Measurements from ENCODE around the gene CAMSAP3.
A peak's percentile ranks its signal among the peaks of the same experiment; 100 is the strongest.

Gene CAMSAP3

DNA sequence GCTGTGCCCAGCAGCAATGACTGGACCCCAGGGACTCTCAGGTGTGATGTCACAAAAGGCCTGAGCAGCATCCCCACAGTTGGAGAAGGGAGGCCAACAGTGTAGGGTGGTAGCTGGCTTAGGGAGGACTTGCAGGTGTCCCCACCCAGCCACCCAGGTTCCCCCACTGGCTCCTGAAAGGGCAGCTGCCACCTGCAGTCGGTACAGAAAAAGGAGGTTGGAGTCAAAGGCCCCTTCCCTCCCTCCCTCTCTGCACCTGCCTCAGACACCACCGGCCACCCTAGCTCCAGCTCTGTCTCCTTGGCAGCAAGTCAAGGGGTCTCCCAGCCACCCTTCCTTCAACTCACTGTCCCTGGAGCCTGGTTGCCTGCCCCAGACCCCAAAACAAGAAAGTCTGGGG is 38.0 kb downstream of the CAMSAP3 start, which contains the start of gene PCP2:
TSS of gene PCP2 (minus strand) at position 22 of the 400 bp plus-strand sequence. CDS start 262 bp downstream, outside the sequence.
- ATAC-seq (replicated peaks; ENCODE audit: extremely low read depth, poor library complexity, severe bottlenecking) (no peak), DNase-seq (ENCODE audit: low spot score in 2 of 2) (no peak)
- H3K4me3 Mint-ChIP-seq = no peak within 1 kb of the TSS
- no peaks in the 10 kb centered on the region for H3K27me3 Mint-ChIP-seq
- peaks cover 28% of the 10 kb centered on the region for H3K36me3 Mint-ChIP-seq (ENCODE audit: insufficient read depth)
- no peaks in the 10 kb centered on the region for H3K9me3 Mint-ChIP-seq
- H3K27ac Mint-ChIP-seq (ENCODE audit: low read depth) = peak within 1 kb of the TSS; percentile 22
- peaks cover 45% of the 10 kb centered on the region for H3K4me1 Mint-ChIP-seq

DNA sequence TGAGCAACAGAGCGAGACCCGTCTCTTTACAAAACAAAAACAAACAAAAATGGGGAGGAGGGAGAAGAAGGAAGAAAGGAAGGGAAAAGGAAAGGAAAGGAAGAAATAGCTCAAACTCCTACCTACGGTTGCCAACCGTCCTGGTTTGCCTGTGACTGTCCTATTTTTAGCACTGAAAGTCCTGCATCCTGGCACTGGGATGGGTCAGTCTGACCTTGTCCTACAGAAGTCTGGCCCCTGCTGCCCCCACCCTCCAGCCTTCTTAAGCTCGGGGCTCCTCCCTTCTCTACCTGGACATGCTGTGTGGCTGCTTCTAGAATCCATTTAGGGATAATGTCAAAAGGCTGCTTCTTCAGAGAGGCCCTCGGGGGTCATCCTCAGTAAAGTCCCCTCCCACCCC is 40.0 kb downstream of the CAMSAP3 start:
- H3K27ac Mint-ChIP-seq (ENCODE audit: low read depth) = no peak overlapping the region
- no peak for ATAC-seq (replicated peaks; ENCODE audit: extremely low read depth, poor library complexity, severe bottlenecking)
- H3K9me3 Mint-ChIP-seq = no peaks in the 10 kb centered on the region
- peaks cover 42% of the 10 kb centered on the region for H3K4me1 Mint-ChIP-seq
- peak overlapping the region; percentile 85 for H3K4me3 Mint-ChIP-seq
- H3K27me3 Mint-ChIP-seq = no peaks in the 10 kb centered on the region
- peaks cover 13% of the 10 kb centered on the region for H3K36me3 Mint-ChIP-seq (ENCODE audit: insufficient read depth)
- no peak for DNase-seq (ENCODE audit: low spot score in 2 of 2)

DNA sequence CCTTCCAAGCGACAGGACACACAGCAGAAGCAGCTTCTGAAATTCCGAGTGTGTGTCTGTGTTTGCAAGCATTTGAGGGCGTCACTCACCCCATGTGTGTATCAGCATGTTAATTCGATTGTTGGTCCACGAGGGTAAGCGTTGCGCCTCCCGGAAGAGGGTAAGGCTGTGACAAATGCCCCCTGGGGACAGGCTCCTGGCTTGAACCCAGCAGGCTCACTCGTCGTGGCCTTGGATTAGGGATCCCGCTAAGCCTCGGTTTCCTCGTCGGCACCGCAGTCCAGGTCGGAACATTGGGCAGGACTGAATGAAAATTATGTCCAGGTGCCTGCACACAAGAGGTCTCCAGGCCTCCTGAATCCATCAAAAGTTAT is 40.6 kb downstream of the CAMSAP3 start:
- no peak for ATAC-seq (replicated peaks; ENCODE audit: extremely low read depth, poor library complexity, severe bottlenecking)
- Mint-ChIP-seq H3K4me1 (peaks cover 39% of the 10 kb centered on the region), H3K9me3 (no peaks in the 10 kb centered on the region), H3K27ac (ENCODE audit: low read depth) (peak overlapping the region; percentile 90), H3K27me3 (no peaks in the 10 kb centered on the region), H3K36me3 (ENCODE audit: insufficient read depth) (peaks cover 14% of the 10 kb centered on the region), H3K4me3 (peak overlapping the region; percentile 85)
- DNase-seq (ENCODE audit: low spot score in 2 of 2) = no peak

DNA sequence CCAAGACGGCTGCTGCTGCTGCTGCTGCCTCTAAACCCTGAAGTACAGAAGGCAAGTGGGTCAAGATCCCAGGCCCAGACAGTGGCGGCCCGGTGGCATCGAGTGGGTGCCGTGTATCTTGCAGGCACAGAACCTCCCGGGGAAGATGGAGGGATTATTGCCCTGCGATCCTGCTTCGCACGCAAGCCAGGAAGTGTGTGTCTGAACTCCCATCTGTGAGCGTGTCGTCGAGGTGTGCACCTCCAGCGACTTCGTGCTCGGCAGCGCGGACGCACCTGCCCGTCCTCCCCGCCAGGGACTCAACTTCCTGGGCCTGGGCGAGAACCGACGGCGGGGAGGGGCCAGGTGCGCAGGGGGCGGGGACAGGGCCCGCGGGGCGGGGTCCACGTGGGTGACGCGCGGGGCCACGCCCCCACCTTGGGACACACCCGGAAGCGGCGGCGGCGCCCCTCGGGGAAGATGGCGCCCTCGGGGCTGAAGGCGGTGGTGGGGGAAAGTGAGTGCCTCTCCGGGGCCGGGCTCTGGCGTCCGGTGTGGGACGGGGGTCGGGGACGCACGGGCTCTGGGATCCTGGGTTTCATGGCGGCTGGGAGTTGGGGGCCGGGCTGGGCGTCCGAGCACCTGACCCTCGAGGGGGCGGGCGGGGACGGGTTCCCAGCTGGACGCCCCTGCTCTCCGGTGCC is 41.2 kb downstream of the CAMSAP3 start, which contains the start of gene STXBP2:
TSS of gene STXBP2 (plus strand) at position 420 of the 683 bp plus-strand sequence. CDS start at position 460, 40 bp downstream.
- peak; percentile 91 for ATAC-seq (replicated peaks; ENCODE audit: extremely low read depth, poor library complexity, severe bottlenecking)
- peaks cover 39% of the 10 kb centered on the region for H3K4me1 Mint-ChIP-seq
- peak; percentile 84 to 89 for DNase-seq (ENCODE audit: low spot score in 2 of 2)
- no peaks in the 10 kb centered on the region for H3K9me3 Mint-ChIP-seq
- peaks cover 13% of the 10 kb centered on the region for H3K36me3 Mint-ChIP-seq (ENCODE audit: insufficient read depth)
- H3K27ac Mint-ChIP-seq (ENCODE audit: low read depth) = peak within 1 kb of the TSS; percentile 90
- no peaks in the 10 kb centered on the region for H3K27me3 Mint-ChIP-seq
- peak within 1 kb of the TSS; percentile 85 for H3K4me3 Mint-ChIP-seq

DNA sequence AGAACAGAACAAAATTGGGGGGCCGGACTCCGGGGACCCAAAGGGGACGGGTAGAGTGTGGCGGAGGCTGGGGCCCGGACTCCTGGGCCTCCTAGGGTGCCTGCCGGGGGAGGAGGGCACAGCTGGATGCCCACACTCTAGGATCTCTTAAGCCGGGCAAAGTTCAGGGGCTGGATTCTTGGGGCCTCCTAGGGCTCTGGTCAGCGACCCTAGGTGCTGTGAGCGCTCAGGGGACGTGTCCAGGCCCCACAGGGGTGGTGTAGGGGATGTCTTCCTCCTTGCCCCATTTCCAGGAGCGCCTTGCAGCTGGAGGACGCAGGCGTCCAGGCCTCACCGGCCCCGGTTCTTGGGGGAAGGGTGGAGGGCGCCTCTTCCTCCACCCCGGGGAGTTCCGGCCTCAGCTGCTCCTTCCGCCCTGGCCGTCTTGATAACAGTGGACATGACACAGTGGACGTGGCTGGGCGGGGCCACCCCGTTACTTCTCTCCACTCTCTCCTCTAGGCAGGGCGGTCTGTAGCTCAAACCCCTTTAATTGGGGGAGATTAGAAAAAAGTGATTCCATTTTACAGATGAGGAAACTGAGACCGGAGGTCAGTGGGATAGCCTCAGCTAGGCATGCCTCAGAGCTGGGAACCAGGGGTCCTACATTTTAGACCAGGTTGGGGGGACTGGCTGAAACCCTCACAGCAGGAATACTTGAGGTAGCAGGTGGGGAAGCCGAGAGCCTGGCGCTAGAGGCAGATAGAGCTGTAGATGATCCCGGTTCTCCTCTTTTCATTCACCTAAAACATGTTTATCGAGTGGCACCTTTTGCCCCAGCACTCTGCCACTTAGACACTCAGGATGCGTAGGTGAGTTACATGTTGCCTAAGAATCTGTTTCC is 42.0 kb downstream of the CAMSAP3 start:
- Mint-ChIP-seq H3K36me3 (ENCODE audit: insufficient read depth) (peaks cover 15% of the 10 kb centered on the region), H3K4me1 (peaks cover 39% of the 10 kb centered on the region), H3K4me3 (peak overlapping the region; percentile 85), H3K9me3 (no peaks in the 10 kb centered on the region), H3K27me3 (no peaks in the 10 kb centered on the region), H3K27ac (ENCODE audit: low read depth) (peak overlapping the region; percentile 90)
- peak; percentile 30 for ATAC-seq (replicated peaks; ENCODE audit: extremely low read depth, poor library complexity, severe bottlenecking)
- DNase-seq (ENCODE audit: low spot score in 2 of 2) = no peak

DNA sequence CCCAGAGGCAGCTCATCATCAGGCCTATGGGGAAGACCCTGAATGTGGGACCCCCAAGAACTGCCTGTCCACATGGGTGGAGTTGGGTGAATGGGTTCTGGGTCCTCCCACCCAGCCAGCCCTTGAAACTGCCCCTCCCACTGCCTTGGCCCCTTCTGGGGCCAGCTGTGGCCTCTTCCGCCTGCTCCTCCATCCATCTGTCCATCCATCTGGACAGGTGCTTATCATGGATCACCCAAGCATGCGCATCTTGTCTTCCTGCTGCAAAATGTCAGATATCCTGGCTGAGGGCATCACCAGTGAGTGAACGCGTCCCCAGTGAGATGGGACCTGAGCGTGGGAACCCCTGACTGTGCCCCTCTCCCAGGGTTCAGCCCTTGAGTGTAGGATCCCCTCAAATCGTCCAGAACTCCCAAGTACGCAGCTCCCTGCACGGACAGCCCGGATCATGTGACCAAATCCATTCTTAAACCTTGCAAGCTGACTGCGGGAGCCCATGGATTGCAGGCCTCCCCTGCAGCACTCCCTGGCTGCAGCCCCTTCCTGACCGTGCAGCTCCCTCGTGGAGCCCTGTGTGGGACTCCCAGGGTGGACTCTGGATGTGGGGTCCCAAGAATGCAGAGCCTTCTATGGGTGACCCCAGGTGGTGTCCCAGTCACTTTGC is 43.3 kb downstream of the CAMSAP3 start:
- peaks cover 39% of the 10 kb centered on the region for H3K4me1 Mint-ChIP-seq
- ATAC-seq (replicated peaks; ENCODE audit: extremely low read depth, poor library complexity, severe bottlenecking) = no peak

DNA sequence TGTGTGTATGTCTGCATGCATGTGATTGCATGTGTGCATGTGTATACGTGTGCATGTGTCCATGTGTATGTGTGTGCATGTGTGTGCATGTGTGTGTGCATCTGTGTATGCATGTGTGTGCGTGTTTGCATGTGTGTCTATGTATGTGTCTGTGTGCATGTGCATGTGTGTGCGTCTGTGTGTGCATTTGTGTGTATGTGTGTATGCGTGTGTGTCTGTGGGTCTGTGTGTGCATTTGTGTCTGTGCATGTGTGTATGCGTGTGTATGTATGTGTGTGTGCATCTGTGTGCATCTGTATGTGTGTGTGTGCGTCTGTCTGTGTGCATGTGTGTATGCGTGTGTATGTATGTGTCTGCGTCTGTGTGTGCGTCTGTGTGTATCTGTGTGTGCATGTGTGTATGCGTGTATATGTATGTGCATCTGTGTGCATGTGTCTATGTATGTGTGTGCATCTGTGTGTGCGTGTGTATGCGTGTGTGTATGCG is 44.2 kb downstream of the CAMSAP3 start:
- no peak for DNase-seq (ENCODE audit: low spot score in 2 of 2)
- Mint-ChIP-seq H3K36me3 (ENCODE audit: insufficient read depth) (peaks cover 16% of the 10 kb centered on the region), H3K27me3 (no peaks in the 10 kb centered on the region), H3K27ac (ENCODE audit: low read depth) (no peak overlapping the region), H3K4me3 (peak overlapping the region; percentile 6), H3K9me3 (no peaks in the 10 kb centered on the region), H3K4me1 (peaks cover 29% of the 10 kb centered on the region)
- no peak for ATAC-seq (replicated peaks; ENCODE audit: extremely low read depth, poor library complexity, severe bottlenecking)

More for the DNA sequence above, 43.3 kb downstream of the CAMSAP3 start:
- Mint-ChIP-seq H3K4me3 (peak overlapping the region; percentile 6), H3K9me3 (no peaks in the 10 kb centered on the region), H3K27me3 (no peaks in the 10 kb centered on the region), H3K27ac (ENCODE audit: low read depth) (no peak overlapping the region), H3K36me3 (ENCODE audit: insufficient read depth) (peaks cover 13% of the 10 kb centered on the region)
- no peak for DNase-seq (ENCODE audit: low spot score in 2 of 2)

DNA sequence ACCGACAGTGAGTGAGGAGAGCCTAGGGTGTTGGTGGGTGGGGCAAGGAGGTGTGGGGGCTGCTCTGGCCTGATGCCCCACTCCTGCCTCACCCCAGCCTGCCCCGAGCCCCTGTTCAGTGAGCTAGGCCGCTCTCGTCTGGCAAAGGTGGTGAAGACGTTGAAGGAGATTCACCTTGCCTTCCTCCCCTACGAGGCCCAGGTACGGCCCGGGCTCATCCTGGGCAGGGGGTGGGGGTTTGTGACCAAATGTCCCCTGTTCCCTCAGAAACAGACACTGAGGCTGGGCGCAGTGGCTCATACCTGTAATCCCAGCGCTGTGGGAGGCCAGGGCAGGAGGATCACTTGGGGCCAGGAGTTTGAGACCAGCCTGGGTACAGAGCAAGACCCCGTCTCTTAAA is 45.1 kb downstream of the CAMSAP3 start:
- Mint-ChIP-seq H3K4me3 (no peak overlapping the region), H3K9me3 (no peaks in the 10 kb centered on the region), H3K27me3 (no peaks in the 10 kb centered on the region), H3K36me3 (ENCODE audit: insufficient read depth) (peaks cover 20% of the 10 kb centered on the region), H3K4me1 (peaks cover 28% of the 10 kb centered on the region), H3K27ac (ENCODE audit: low read depth) (no peak overlapping the region)
- DNase-seq (ENCODE audit: low spot score in 2 of 2) (no peak), ATAC-seq (replicated peaks; ENCODE audit: extremely low read depth, poor library complexity, severe bottlenecking) (no peak)

DNA sequence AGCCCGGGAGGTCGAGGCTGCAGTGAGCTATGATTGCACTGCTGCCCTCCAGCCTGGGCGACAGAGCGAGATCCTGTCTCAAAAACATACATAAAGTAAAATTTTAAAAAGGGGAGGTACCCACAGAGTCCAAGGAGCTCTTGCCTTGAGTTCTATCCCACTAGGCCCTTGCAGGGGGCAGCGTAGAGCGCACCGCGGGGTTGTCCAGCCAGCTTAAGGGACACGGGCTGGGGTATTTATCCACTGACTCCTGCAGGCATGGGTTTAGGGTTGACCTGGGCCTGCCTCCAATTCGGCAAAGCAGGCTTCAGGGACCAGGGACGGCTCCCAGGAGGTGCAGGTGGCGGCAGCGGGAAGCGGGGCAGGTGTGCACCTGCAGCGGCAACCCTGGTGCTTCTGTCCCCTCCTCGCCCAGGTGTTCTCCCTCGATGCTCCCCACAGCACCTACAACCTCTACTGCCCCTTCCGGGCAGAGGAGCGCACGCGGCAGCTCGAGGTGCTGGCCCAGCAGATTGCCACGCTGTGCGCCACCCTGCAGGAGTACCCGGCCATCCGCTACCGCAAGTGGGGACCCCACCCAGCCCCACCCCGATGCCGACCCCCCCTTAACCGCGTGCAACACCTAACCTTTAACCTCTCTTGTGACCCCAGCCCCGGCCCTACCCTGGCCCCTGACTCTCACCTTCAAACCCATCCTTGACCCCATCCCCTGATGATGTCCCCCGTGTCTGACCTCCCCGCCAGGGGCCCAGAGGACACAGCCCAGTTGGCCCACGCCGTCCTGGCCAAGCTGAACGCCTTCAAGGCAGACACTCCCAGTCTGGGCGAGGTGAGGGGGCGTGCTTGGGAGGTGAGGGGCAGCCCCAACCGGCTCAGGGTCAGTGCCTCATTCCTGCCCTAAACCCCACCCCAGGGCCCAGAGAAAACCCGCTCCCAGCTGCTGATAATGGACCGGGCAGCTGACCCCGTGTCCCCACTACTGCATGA is 45.9 kb downstream of the CAMSAP3 start:
- no peak for DNase-seq (ENCODE audit: low spot score in 2 of 2)
- Mint-ChIP-seq H3K27me3 (no peaks in the 10 kb centered on the region), H3K36me3 (ENCODE audit: insufficient read depth) (peaks cover 21% of the 10 kb centered on the region), H3K4me1 (peaks cover 28% of the 10 kb centered on the region), H3K9me3 (no peaks in the 10 kb centered on the region), H3K27ac (ENCODE audit: low read depth) (no peak overlapping the region), H3K4me3 (no peak overlapping the region)
- ATAC-seq (replicated peaks; ENCODE audit: extremely low read depth, poor library complexity, severe bottlenecking) = no peak

DNA sequence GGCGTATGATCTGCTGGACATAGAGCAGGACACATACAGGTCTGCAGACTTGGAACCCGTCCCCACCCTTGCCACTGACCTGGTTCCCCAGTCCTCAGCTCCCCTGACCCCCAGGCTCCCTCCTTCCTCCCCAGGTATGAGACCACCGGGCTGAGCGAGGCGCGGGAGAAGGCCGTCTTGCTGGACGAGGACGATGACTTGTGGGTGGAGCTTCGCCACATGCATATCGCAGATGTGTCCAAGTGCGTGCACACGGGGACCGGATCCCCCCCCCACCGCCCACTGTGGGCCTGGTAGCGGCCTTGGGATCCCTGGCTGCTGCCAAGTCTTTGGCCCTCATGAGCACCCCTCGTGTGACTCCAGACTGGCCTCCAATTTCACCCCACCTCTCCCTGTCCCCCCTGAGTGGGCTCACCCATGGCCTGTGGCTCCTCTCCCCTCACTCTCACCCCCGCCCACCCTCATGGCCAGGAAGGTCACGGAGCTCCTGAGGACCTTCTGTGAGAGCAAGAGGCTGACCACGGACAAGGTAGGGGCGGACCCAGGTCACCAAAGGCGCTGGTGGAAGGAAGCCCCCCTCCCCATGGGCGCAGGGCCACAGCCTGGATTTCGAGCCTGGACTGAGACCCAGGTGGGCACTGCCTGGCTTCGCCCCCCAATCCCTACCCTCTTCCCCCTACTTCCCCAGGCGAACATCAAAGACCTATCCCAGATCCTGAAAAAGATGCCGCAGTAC is 46.8 kb downstream of the CAMSAP3 start:
- Mint-ChIP-seq H3K27ac (ENCODE audit: low read depth) (no peak overlapping the region), H3K9me3 (no peaks in the 10 kb centered on the region), H3K27me3 (no peaks in the 10 kb centered on the region), H3K4me1 (peaks cover 27% of the 10 kb centered on the region), H3K4me3 (no peak overlapping the region), H3K36me3 (ENCODE audit: insufficient read depth) (peaks cover 18% of the 10 kb centered on the region)
- ATAC-seq (replicated peaks; ENCODE audit: extremely low read depth, poor library complexity, severe bottlenecking) (no peak), DNase-seq (ENCODE audit: low spot score in 2 of 2) (no peak)

DNA sequence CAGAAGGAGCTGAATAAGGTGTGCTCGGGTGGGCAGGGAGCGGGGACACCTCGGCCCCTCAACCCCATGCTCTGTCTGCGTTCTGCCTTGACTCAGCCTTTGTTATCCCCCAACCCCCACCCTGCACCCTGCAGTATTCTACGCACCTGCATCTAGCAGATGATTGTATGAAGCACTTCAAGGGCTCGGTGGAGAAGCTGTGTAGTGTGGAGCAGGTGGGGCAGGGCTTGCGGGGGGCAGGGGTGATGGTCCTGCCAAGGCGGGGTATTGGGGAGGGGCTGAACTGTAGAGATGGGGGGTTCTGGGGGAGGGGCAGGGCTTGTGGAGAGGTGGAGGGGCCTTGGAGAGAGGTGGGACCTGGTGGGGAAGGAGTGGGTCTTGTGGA is 47.4 kb downstream of the CAMSAP3 start:
- Mint-ChIP-seq H3K4me3 (no peak overlapping the region), H3K9me3 (no peaks in the 10 kb centered on the region), H3K27ac (ENCODE audit: low read depth) (peak overlapping the region; percentile 77), H3K27me3 (no peaks in the 10 kb centered on the region), H3K4me1 (peaks cover 22% of the 10 kb centered on the region), H3K36me3 (ENCODE audit: insufficient read depth) (peaks cover 15% of the 10 kb centered on the region)
- no peak for DNase-seq (ENCODE audit: low spot score in 2 of 2)
- ATAC-seq (replicated peaks; ENCODE audit: extremely low read depth, poor library complexity, severe bottlenecking) = no peak
